AML-193 (cell line): ENCODE results near the gene GPATCH3.
"Not testable (repeated sequence)": the region's sequence is repeated elsewhere in the genome, so short reads cannot be mapped to it uniquely, and the experiment has no call there.

ENCODE experiments used
- DNase-seq, 2 experiments: peaks; one replicate each; lab custom pipeline; 2025; lab: John Stamatoyannopoulos, UW

Gene GPATCH3

GRCh38 chr1:26864610-26865480 is 35.4 kb downstream of the GPATCH3 start:
- peak; percentile 93 to 94 for DNase-seq

DNA sequence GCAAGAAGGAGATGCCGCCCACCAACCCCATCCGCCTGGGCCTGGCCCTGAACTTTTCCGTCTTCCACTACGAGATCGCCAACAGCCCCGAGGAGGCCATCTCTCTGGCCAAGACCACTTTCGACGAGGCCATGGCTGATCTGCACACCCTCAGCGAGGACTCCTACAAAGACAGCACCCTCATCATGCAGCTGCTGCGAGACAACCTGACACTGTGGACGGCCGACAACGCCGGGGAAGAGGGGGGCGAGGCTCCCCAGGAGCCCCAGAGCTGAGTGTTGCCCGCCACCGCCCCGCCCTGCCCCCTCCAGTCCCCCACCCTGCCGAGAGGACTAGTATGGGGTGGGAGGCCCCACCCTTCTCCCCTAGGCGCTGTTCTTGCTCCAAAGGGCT is 36.6 kb downstream of the GPATCH3 start:
- no peak for DNase-seq

DNA sequence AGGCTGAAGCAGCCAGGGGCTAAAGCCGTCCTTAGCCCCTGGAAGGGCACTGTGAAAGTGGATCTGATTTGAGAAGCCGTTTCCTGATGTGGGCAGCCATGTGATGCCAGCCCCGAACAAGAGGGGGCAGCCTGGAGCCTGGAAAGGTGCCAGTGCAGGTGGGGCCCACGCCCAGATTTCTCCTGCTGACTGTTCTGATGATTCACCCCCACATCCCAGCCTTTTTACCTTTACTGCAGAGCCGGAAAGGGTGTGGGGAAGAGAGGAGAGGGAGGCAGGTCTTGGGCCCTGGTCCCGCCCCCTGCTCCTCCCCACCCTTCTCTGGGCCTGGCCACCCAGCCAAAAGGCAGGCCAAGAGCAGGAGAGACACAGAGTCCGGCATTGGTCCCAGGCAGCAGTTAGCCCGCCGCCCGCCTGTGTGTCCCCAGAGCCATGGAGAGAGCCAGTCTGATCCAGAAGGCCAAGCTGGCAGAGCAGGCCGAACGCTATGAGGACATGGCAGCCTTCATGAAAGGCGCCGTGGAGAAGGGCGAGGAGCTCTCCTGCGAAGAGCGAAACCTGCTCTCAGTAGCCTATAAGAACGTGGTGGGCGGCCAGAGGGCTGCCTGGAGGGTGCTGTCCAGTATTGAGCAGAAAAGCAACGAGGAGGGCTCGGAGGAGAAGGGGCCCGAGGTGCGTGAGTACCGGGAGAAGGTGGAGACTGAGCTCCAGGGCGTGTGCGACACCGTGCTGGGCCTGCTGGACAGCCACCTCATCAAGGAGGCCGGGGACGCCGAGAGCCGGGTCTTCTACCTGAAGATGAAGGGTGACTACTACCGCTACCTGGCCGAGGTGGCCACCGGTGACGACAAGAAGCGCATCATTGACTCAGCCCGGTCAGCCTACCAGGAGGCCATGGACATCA is 37.2 kb downstream of the GPATCH3 start, which contains the start of gene SFN:
Gene SFN, plus strand, starts transcription at position 369 of the 904 bp plus-strand sequence. Its CDS starts 64 bp downstream, at position 433.
- DNase-seq: no peak

- DNase-seq: no peak
Observed at GRCh38 chr1:26861889-26862378, 38.3 kb downstream of the GPATCH3 start.

DNA sequence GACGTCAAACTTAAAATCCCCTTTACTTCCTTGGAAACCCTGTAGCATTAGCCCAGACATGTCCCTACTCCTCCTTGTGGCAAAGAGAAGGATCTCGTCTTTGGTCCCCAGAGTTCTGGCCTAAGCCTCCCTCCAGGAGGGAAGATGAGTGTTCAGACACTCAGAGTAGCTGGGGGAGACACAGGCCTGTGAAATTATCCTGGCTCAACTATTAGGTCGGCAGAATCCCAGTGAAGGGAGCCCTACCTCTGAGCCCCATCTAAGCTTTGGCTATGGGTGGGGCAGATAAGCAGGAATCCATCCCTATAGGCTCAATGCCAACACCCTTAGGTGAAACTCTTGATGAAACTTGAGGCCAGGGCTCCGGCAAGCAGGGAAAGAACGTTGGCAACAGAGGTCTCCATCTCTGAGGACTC is 39.0 kb downstream of the GPATCH3 start:
- DNase-seq: peak in 1 of 2 experiments; percentile 5

DNA sequence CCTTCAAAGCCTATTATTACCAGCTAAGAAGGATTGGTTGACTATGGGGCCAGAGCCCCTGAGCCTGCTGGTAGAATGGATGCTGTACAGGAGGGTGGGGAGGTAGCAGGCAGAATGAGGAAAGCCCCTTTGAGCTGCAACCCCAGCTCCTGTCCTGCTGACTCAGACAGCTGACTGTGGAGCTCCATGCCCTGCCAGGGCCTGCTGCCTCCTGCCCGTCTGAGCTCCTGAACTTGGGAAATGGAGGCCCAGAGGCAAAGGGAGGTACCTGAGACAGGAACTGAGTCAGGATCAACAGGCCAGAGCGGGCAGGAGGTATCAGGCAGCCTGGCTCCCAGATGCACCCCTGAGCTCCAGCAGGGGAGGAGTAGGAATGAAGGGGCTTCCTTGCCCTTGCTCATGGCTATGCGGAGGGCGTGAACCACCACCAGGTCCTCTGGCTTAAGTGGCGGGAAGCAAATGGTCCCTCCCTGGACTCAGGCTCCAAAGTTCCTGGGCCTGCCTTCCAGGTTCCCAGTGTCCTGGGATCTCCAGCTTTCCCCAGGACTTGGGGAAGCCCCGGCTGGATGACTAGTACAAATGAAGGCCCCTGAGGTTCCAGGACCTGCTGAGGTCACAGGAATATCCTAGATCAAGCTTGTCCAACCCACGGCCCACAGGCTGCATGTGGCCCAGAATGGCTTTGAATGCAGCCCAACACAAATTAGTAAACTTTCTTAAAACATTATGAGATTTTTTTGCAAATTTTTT is 41.2 kb downstream of the GPATCH3 start:
- DNase-seq: no peak

GRCh38 chr1:26858160-26858559 is 42.1 kb downstream of the GPATCH3 start:
- DNase-seq: no peak

DNA sequence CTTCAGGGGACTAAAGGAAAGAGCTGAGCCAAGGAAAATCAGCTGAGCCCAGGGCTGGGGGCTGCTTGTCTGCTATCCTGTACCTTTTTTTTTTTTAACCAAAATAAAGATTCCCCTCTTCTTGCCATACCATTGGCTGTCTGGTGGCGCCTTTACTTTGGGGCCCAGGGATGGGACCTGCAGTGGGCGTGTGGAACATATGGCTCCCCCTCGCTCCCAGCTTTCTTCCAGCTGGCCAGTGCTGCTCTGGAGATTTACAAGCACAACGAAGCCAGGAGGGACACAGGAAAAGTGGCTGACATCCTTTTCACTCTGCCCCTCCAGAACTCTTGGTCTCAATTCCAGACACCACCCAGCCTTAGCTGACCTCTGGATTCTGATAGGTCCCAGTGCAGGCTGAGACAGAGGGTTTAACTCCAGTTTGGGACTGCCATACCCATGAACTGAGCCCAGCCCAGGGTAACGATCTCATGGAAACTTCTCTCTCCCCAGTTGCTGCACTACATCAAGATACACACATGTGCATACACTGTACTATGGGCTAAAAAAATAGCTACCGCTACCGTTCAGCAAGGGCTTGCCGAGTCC is 42.7 kb downstream of the GPATCH3 start:
- no peak for DNase-seq

GRCh38 chr1:26856604-26857469 is 43.4 kb downstream of the GPATCH3 start:
- DNase-seq: no peak

GRCh38 chr1:26856181-26856580 is 44.1 kb downstream of the GPATCH3 start:
- DNase-seq: no peak

GRCh38 chr1:26855636-26856035 is 44.6 kb downstream of the GPATCH3 start:
- DNase-seq: no peak

DNA sequence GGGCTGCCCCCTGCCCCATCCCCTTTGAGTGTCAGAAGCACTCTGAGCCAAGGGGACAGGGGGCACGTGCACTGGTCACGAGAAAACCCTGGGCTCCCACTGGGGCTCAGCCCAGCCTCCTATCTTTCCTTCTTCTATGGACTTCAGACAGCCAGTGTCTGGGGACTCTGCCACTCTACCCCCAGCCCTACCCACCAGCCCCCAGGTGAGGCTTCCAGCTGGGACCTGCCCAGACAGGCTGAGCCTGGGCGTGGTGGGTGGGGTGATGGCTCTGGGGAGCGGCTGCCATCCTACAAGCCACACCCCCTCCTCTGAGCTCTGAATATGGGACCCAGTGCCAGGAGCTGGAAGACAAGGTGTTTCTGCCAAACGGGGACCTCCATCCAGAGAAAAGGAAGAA is 45.4 kb downstream of the GPATCH3 start:
- DNase-seq: no peak

DNA sequence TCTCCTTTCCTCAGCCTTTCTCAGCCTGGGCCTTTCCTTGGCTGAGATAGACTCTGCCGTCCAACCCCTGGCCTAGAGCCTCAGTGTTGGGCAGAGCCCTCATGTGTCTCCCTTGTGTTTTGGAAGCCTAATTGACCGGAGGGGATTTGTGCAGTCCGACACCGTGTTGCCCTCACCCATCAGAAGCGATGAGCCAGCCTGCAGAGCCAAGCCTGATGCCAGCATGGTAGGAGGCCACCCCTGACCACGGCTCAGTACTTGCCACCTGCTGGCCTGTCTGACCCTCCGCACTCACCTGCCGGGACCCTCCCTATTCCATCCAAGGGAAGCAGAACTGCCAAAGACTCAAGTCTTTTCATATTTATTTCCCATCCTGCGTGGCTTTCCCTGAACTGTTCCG is 46.7 kb downstream of the GPATCH3 start:
- DNase-seq: no peak

DNA sequence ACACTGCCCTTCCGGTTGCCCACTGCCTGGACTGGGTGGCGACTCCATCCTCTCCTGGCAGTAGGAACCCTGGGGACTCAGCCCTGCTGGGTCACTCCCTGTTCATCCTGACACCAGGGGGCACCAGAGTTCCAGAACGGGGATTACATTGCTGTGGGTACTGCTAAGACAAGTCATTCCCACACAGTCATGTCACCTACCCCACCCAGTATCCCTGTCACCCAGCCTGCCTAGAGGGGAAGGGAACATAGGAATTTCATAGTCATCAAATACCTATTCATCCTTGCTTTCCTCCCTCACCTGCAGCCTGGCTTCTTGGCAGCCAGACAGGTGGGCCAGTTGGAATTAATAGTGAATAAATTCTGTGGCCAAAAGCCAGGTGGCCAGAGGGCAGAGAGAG is 47.1 kb downstream of the GPATCH3 start:
- peak; percentile 60 to 64 for DNase-seq

GRCh38 chr1:26852701-26853100 is 47.6 kb downstream of the GPATCH3 start:
- DNase-seq: no peak

DNA sequence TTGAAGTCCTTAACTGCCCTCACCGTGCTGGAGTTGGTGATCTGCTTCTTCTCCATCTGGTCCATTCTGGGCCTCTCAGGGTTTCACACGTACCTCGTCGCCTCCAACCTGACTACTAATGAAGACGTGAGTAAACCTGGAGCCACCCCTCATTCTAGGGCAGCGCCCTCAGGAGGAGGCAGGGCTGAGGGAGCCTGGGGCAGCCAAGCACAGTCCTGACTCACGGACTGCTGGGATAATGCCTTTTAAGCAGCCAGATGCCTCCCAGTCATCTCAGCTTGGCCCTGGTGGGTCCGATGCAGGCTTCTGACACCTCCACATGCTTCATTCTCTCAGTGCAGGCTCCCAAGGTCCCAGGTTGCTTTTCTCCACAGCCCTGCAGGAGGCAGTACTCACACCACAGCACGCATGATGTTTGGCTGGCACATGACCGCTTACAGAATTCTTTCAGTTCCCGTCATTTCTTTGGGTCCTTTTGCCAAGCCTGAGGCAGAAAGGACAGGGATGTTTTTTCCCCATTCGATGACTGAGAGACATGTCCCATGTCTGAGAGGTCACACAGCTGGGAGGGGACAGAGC is 49.1 kb downstream of the GPATCH3 start:
- no peak for DNase-seq

- DNase-seq: no peak
Observed at GRCh38 chr1:26848941-26849774, 51.1 kb downstream of the GPATCH3 start.

GRCh38 chr1:26848499-26848898 is 51.8 kb downstream of the GPATCH3 start:
- no peak for DNase-seq

DNA sequence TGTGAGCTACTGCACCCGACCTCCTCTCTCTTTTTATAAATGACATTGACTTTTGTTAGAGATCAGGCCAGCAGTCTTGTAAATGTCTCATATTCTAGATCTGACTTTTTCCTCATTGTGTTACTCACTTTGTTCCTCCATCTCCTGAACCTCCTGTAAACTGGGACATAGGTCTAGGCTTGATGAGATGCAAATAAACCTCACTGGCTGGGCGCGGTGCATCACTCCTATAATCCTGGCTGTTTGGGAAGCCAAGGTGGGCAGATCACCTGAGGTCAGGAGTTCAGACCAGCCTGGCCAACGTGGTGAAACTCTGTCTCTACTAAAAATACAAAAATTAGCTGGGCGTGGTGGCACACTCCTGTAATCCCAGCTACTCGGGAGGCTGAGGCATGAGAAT is 52.4 kb downstream of the GPATCH3 start:
- not testable (repeated sequence) for DNase-seq
